Measurements from ENCODE around the gene ARHGAP42. TPM values are rescaled to one million over a fixed set of nuclear protein-coding genes. Genes with fewer than 3 reads are reported as not detected.

The ARHGAP42 gene
- total and polyA plus RNA-seq, 2 of the 13 experiments (the other 11 are each of a cell fraction or from before 2014, with no cell fraction given), result 2.5 to 4.3 TPM

DNA sequence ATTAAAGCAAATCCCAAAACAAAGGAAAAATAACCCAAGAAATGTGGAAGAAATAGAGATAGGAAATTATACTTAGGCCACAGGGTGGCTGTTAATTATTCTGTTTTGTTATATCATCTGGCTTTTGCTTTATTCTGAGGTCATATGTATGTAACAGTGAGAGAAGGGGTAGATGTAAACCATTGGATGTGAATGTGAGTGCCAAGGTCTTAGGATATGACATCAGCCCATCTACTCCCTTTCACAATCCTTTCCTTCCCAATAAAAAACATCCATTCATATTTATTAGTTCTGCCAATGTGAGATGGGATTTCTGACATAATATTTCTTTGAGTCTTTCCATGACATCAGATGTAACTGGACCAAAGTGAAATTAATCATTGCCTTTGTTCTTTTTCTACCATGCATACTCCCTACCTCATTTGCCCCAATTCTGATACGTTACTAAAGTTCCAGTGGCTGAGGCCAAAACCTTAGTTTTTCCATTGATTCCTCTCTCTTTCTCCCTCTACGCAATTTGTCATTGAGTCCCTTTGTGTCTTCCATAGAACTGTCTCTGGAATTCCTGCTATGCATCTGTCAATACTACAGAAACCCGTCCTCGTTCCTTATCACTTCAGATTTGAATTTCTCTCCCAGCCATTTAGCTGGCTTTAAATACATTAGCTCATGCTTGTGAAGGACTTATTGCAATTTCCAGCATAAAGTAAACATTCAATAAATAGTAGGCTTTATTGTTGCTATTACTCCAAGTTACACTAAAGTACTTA lies 170.3 kb downstream of the ARHGAP42 start:
- Histone ChIP-seq H3K27ac (ENCODE audit: extremely low read length, insufficient read depth, low read length) (no peak overlapping the region), H3K79me2 (ENCODE audit: insufficient read depth, low read length) (no peaks in the 10 kb centered on the region), H3K4me3 (replicated peaks in 1 of 3; ENCODE audit: insufficient read depth in 1 of 3, low read depth in 2 of 3, low read length in 3 of 3) (no peak overlapping the region), H3K9me3 (ENCODE audit: low read length) (no peaks in the 10 kb centered on the region), H2AFZ (ENCODE audit: low read length) (no peak overlapping the region), H3K4me1 (ENCODE audit: insufficient read depth, low read length) (no peaks in the 10 kb centered on the region), H3K9ac (ENCODE audit: insufficient read depth, low read depth, low read length) (no peak overlapping the region), H3K4me2 (ENCODE audit: low read depth, low read length) (no peak overlapping the region), H4K20me1 (ENCODE audit: insufficient read depth, low read length) (no peaks in the 10 kb centered on the region), H3K36me3 (replicated peaks in 1 of 2; ENCODE audit: control insufficient read depth in 1 of 2, insufficient read depth in 2 of 2, low read length in 2 of 2) (no peaks in the 10 kb centered on the region), H3K27me3 (ENCODE audit: control insufficient read depth in 1 of 2, insufficient read depth in 2 of 2, low read length in 2 of 2) (no peaks in the 10 kb centered on the region)
- no peak for TF ChIP-seq MEIS1 (CRISPR knock-in tag; IDR thresholded peaks at IDR 0.05; ENCODE audit: borderline replicate concordance)
- no peak for TF ChIP-seq KMT2B (CRISPR knock-in tag; IDR thresholded peaks at IDR 0.05)
- TF ChIP-seq NR3C1 (CRISPR knock-in tag; IDR thresholded peaks at IDR 0.05), result no peak
- no peak for TF ChIP-seq ZFP36L2 (CRISPR knock-in tag; IDR thresholded peaks at IDR 0.05)
- no peak for TF ChIP-seq MAF1 (CRISPR knock-in tag; IDR thresholded peaks at IDR 0.05; ENCODE audit: borderline replicate concordance)
- no peak for TF ChIP-seq ISX (CRISPR knock-in tag; conservative IDR thresholded peaks at IDR 0.05)
- TF ChIP-seq, protein P1, sequence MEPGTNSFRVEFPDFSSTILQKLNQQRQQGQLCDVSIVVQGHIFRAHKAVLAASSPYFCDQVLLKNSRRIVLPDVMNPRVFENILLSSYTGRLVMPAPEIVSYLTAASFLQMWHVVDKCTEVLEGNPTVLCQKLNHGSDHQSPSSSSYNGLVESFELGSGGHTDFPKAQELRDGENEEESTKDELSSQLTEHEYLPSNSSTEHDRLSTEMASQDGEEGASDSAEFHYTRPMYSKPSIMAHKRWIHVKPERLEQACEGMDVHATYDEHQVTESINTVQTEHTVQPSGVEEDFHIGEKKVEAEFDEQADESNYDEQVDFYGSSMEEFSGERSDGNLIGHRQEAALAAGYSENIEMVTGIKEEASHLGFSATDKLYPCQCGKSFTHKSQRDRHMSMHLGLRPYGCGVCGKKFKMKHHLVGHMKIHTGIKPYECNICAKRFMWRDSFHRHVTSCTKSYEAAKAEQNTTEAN (CRISPR knock-in tag; conservative IDR thresholded peaks at IDR 0.05), result no peak
- TF ChIP-seq, protein P2, sequence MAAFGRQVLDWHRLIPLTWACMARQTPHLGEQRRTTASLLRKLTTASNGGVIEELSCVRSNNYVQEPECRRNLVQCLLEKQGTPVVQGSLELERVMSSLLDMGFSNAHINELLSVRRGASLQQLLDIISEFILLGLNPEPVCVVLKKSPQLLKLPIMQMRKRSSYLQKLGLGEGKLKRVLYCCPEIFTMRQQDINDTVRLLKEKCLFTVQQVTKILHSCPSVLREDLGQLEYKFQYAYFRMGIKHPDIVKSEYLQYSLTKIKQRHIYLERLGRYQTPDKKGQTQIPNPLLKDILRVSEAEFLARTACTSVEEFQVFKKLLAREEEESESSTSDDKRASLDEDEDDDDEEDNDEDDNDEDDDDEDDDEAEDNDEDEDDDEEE (CRISPR knock-in tag; IDR thresholded peaks at IDR 0.05), result no peak
- TF ChIP-seq, protein P3, sequence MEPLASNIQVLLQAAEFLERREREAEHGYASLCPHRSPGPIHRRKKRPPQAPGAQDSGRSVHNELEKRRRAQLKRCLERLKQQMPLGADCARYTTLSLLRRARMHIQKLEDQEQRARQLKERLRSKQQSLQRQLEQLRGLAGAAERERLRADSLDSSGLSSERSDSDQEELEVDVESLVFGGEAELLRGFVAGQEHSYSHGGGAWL (CRISPR knock-in tag; IDR thresholded peaks at IDR 0.05), result no peak
- TF ChIP-seq, protein P4, sequence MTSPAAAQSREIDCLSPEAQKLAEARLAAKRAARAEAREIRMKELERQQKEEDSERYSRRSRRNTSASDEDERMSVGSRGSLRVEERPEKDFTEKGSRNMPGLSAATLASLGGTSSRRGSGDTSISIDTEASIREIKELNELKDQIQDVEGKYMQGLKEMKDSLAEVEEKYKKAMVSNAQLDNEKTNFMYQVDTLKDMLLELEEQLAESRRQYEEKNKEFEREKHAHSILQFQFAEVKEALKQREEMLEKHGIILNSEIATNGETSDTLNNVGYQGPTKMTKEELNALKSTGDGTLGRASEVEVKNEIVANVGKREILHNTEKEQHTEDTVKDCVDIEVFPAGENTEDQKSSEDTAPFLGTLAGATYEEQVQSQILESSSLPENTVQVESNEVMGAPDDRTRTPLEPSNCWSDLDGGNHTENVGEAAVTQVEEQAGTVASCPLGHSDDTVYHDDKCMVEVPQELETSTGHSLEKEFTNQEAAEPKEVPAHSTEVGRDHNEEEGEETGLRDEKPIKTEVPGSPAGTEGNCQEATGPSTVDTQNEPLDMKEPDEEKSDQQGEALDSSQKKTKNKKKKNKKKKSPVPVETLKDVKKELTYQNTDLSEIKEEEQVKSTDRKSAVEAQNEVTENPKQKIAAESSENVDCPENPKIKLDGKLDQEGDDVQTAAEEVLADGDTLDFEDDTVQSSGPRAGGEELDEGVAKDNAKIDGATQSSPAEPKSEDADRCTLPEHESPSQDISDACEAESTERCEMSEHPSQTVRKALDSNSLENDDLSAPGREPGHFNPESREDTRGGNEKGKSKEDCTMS (CRISPR knock-in tag; conservative IDR thresholded peaks at IDR 0.05), result no peak
- TF ChIP-seq, protein P5, sequence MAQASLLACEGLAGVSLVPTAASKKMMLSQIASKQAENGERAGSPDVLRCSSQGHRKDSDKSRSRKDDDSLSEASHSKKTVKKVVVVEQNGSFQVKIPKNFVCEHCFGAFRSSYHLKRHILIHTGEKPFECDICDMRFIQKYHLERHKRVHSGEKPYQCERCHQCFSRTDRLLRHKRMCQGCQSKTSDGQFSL (CRISPR knock-in tag; IDR thresholded peaks at IDR 0.05), result no peak
- in situ Hi-C loops (cut with HindIII; ENCODE audit: extremely low pct_ligation_motif_present, low pct_unique_long_range_greater_than_20kb), result loop anchor here (10.0 kb wide), 1 partner anchor 173 kb away; the partner anchor contains the start of gene ARHGAP42
- no TSS peak for BruUV-seq (replicated peaks)
- WGBS (ENCODE audit: low lambda C conversion rate), result 38% methylated on average over 4 of the region's 4 CpGs
- ATAC-seq (no peak), FAIRE-seq (no peak), DNase-seq (ENCODE audit: low spot score) (no peak)
- intact Hi-C loops (cut with micrococcal nuclease; ENCODE audit: unreplicated experiment), result no loop called here
- POLR2A ChIA-PET, result no interaction called here
- CTCF ChIA-PET (ENCODE audit: low intra/inter-chr PET ratio, low total read pairs), result no interaction called here

All from HepG2 (cell line).